Glomerular visceral epithelial cell (primary cell): Measurements from ENCODE around the gene LRRC43.
A peak's percentile ranks its signal among the peaks of the same experiment; 100 is the strongest.
"Not testable (repeated sequence)": the region's sequence is repeated elsewhere in the genome, so short reads cannot be mapped to it uniquely, and the experiment has no call there.

Source experiments
- DNase-seq: peaks from one replicate; pipeline ENCODE4 v3.0.0-alpha.2; 2016; ENCODE audit errors: extremely low spot score

LRRC43 gene

GRCh38 chr12:122158700-122159285, 24.1 kb upstream of the LRRC43 start:
- no peak for DNase-seq

- no peak for DNase-seq
Observed at GRCh38 chr12:122159882-122160281, 23.0 kb upstream of the LRRC43 start.

DNA sequence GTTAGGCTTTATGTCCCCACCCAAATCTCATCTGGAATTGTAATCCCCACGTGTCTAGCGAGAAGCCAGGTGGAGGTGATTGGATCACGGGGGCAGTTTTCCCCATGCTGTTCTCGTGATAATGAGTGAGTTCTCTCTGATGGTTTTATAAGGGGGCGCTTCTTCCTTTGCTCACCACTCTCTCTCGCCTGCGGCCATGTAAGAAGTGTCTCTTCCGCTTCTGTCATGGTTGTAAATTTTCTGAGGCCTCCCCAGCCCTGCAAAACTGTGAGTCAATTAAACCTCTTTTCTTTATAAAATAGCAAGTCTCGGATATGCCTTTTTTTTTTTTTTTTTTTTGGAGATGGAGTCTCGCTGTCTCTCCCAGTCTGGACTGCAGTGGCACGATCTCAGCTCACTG, 22.2 kb upstream of the LRRC43 start:
- no peak for DNase-seq

DNA sequence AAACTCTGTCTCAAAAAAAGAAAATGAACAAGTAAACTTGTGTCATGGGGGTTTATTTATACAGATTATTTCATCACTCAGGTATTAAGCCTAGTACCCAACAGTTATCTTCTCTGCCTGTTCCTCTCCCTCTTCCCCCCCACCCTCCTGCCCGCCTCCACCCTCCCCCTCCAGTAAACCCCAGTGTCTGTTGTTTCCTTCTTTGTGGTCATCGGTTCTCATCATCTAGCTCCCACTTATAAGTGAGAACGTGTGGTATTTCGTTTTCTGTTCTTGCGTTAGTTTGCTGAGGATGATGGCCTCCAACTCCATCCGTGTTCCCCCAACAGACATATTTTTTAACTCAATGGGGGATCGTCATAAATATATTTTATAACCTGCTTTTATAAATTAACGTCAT, 21.2 kb upstream of the LRRC43 start:
- no peak for DNase-seq

GRCh38 chr12:122162976-122163375, 19.9 kb upstream of the LRRC43 start:
- no peak for DNase-seq

- no peak for DNase-seq
Observed at GRCh38 chr12:122166422-122167349, 16.2 kb upstream of the LRRC43 start.

DNA sequence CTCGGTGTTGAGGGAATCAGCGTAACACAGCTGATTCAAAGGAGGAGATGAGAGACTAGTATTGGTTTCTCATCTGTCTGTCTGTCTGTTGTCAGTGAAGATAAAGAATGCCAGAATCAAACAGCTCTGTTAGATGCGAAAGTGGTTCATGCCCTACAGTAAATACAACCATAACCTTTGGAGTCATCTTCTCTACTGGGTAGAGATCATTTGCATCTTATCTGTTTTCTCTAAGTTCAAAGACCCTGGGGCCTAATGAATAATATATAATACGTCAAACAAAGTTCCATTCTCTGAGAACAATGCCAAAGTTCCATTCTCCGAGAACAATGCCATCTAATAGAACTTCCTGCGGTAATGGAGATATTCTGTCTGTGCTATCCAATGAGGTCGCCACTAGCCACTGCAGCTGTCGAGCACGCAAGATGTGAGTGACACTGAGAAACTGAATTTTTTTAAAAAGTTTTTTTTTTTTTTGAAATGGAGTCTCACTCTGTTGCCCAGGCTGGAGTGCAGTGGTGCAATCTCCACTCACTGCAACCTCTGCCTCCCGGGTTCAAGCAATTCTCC, 15.5 kb upstream of the LRRC43 start:
- DNase-seq, result no peak

DNA sequence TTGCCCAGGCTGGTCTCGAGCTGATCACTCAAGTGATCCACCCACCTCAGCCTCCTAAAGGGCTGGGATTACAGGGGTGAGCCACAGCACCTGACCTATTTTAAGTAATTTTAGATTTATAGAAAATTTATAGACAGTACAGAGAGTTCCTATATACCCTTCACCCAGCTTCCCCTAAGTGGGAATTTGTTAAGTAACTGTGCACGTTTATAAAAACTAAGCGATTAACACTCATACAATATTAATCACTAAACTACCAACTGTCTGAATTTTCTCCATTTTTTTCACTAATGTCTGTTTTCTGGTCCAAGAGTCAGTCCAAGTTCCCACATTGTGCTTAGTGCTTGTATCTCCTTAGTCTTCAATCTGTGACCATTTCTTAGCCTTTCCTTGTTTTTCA, 14.4 kb upstream of the LRRC43 start:
- no peak for DNase-seq

- no peak for DNase-seq
Observed at GRCh38 chr12:122171399-122171798, 11.5 kb upstream of the LRRC43 start.

DNA sequence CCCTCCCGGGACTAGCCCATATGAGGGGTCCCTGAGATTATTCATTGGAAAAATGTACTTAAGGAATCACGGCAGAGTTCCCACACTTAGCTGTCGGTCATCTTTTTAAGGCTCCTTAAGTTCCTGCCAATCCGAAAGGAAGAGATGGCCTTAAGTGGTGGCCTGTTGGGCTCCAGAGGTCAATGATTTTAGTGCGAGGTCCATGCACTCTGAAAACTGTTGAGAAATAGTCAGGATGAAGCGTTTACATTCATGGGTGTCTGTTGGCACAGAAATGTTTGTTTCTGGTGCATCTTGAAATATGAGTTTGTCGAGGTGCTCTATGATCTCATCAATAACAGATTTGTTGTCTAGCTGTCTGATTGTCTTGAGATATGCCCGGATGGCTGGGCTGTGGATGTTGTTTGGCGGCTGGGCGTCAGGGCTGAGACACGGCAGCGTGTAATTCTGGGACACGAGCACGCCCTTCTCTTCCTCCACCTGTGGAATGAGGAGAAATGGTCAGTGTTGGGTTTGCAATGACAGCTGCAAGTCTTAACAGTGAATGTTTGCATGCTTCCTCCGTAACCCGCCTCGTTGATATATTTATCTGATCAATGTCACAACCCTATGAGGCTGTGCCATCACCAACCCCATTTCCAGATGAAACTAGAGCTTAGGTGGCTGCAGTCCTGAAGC, 10.5 kb upstream of the LRRC43 start:
- no peak for DNase-seq

GRCh38 chr12:122174155-122174845, 8.6 kb upstream of the LRRC43 start, which contains the start of gene IL31:
TSS of gene IL31 (minus strand) at chr12:122174221. CDS start at chr12:122174172, 49 bp downstream.
- no peak for DNase-seq

DNA sequence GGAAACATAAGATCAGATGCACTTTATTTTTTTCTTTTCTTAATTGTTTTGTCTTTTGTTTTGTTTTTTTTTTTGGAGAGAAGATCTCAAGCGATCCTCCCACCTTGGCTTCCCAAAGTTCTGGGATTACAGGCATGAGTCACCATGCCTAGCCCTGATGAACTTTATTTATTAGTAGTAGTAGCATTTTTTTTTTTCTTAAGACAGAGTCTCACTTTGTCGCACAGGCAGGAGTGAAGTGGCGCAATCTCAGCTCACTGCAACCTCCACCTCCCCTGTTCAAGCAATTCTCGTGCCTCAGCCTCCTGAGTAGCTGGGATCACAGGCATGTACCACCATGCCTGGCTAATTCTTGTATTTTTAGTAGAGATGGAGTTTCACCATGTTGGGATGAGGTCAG, 6.5 kb upstream of the LRRC43 start:
- not testable (repeated sequence) for DNase-seq

DNA sequence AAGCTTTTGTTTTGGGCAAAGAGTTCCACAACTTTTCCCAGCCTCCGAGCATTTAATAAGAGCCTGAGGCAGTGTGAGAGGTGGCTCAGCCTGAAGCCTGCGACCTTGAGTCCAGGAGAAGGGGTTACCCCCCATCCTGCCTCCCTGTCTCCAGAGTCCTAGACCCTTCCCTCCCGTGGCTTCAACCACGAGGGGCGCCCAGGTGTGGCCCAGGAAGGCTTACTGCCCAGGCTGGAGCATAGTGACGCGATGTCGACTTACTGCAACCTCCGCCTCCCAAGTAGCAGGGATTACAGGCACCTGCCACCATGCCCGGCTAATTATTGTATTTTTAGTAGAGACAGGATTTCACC, 641 bp downstream of the LRRC43 start:
- no peak for DNase-seq

DNA sequence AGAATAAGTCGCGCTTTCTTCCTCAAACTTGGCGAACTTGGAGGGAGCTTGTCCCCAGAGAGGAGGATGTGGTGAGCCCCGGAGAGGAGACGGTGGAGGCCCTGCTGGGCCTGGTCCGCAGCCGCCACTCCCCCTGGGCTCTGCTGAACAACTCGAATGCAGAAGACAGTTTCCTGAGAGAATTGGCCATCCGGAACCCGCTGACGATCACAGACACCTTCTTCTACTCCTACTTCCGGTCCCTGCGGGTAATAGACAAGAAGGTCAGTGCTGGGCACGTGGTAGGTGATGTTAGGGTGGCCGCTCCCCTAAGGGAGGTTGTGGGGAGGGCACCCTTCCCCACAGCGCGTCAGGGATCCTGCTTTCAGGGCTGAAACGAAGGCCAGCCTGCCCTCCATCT, 1.6 kb downstream of the LRRC43 start:
- no peak for DNase-seq

DNA sequence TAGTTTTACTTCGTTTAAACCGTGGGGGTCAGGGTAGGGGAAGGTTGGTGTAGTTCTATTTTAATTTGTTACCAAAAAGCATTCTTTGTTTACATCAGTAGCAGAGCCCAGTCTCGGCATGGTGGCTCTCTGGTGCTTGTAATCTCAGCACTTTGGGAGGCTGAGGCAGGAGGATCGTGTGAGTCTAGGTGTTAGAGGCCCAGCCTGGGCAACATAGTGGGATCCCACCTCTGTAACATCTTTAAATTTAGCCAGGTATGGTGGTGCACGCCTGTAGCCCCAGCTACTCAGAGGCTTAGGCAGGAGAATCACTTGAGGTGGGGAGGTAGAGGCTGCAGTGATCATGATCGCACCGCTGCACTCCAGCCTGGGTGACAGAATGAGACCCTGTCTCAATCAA, 2.2 kb downstream of the LRRC43 start:
- no peak for DNase-seq

DNA sequence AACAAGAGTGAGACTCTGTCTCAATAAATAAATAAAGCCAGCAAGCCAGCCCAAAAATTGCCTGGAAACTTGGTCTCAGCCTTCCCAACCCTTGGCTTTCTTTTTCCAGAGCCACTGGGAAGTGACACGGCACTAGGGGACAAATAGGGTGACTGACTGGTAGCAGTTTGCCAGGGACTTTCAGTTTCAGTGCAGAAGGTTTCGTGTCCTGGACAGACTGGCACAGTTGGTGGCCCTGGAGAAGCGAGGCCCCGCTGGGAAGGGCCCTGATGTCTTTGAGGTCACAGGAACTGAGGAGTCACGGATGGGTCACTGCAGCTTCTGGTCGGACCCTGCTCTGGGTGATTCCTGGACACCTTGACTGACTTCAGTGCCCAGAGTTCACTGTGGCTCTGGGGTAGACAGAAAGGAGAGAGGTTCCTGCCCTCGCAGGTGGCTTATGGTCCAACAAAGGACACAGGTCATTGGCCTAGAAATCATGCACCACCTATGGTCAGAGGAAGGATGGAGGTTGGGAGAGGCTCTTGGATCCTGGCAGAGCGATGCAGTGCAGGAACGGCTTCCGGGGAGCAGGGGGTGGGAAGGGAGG, 2.7 kb downstream of the LRRC43 start:
- no peak for DNase-seq

GRCh38 chr12:122187466-122187865, 4.5 kb downstream of the LRRC43 start:
- no peak for DNase-seq

- DNase-seq, result no peak
Observed at GRCh38 chr12:122189626-122190475, 6.9 kb downstream of the LRRC43 start.

DNA sequence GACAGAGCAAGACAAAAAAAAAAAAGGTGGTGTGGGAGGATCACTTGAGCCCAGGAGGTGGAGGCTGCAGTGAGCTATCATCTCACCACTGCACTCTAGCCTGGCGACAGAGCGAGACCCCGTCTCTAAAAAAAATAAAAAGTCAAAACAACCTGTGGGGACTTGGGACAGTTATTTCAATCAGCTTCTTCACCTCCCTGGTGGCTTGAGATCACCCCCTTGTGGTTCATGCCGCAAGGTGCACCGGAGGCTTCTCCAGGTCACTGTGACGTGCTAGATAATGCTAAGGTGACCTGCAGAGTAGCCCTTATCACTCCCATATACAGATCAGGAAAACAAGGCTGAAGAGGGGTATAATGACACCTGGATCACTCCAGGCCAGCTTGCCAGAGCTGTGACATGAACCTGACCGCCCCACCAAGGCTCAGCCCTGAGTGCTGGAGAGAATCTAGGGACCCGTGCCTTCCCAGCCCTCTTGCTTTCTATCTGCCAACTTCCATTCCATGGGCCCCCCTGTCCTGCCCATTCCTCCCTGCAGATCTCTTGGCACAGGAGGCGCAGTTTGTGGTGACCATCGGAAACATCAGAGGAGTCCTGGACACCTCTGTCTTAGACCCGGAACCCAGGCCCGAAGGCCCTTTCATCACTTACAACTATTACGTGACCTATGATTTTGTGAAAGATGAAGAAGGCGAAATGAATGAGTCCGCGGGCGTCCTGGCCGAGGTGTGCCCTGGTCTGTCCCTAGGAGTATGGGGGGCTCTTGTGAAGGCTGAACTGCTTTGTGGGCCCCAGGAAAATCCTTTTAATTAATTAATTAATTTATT, 8.1 kb downstream of the LRRC43 start:
- peak; percentile 54 for DNase-seq

GRCh38 chr12:122192441-122192840, 9.5 kb downstream of the LRRC43 start:
- DNase-seq, result no peak
